T-cell (primary cell): Measurements from ENCODE around the gene NIFK. TPM values are rescaled to one million over a fixed set of nuclear protein-coding genes. Genes with fewer than 3 reads are reported as not detected.
A peak's percentile ranks its signal among the peaks of the same experiment; 100 is the strongest.

Experiments used
- ATAC-seq, 4 experiments: fragments of 200-7000 bp in 3 of 4; fragments of 150-1000 bp in 1 of 4; cut with Tn5 transposase; replicated peaks in 1 of 4; 1 replicate in 3 of 4; 2 replicates in 1 of 4; pipeline ENCODE4 v1.10.0; 2021; ENCODE audit warnings: moderate library complexity in 3 of 4, mild to moderate bottlenecking in 2 of 4, moderate number of reproducible peaks in 1 of 4
- CTCF ChIA-PET, 2 donors: fragments of 300-600 bp; sonication (Branson Sonifier 250); formaldehyde crosslinking; loops; one replicate each; lab custom pipeline; 2022; ENCODE audit warnings: antibody characterized with exemption in 2 of 2; lab: Charles Lee
- POLR2A ChIA-PET, 2 donors: fragments of 300-600 bp; sonication (Branson Sonifier 250); formaldehyde crosslinking; loops; one replicate each; lab custom pipeline; 2022; ENCODE audit warnings: antibody characterized with exemption in 2 of 2; lab: Charles Lee
- DNase-seq, 35 experiments: peaks; one replicate each; pipeline versions ENCODE4 v3.0.0 to v3.0.0-alpha.2; 2013 to 2023
- H3K27ac ChIP-seq: one replicate; pipeline ENCODE4 v1.5.1; 2013; ENCODE audit warnings: low read length
- H3K27me3 ChIP-seq, 2 experiments: replicated peaks in 1 of 2; 1 replicate in 1 of 2; 2 replicates in 1 of 2; pipeline versions ENCODE4 v1.6.1 to v1.7.0; 2013; ENCODE audit warnings: low read length in 1 of 2, mixed read lengths in 1 of 2; ENCODE audit not compliant: control insufficient read depth in 2 of 2, insufficient read depth in 2 of 2; ENCODE audit errors: extremely low read depth in 1 of 2
- H3K36me3 ChIP-seq, 2 donors: 1 replicate in 1 of 2; 2 replicates in 1 of 2; pipeline versions ENCODE4 v1.6.1 to v1.7.0; 2013; ENCODE audit warnings: low read length in 1 of 2; ENCODE audit not compliant: control insufficient read depth in 2 of 2, insufficient read depth in 1 of 2; ENCODE audit errors: extremely low read depth in 1 of 2
- H3K4me1 ChIP-seq, 2 experiments: 1 replicate in 1 of 2; 2 replicates in 1 of 2; pipeline versions ENCODE4 v1.6.1 to v1.7.0; 2013; ENCODE audit warnings: low read length in 2 of 2, mixed read lengths in 1 of 2; ENCODE audit not compliant: insufficient read depth in 2 of 2, control insufficient read depth in 1 of 2; ENCODE audit errors: extremely low read depth in 1 of 2
- H3K4me3 ChIP-seq, 2 donors: 1 replicate in 1 of 2; 2 replicates in 1 of 2; pipeline versions ENCODE4 v1.5.1 to v1.7.0; 2013; ENCODE audit warnings: mild to moderate bottlenecking in 2 of 2, low read length in 1 of 2, moderate library complexity in 1 of 2; ENCODE audit not compliant: control insufficient read depth in 1 of 2; ENCODE audit errors: extremely low read depth in 1 of 2
- H3K9me3 ChIP-seq: 2 replicates; pipeline ENCODE4 v1.7.0; 2013
- H3K27ac Mint-ChIP-seq, 2 donors: one replicate each; pipeline ENCODE4 v1.8.0; 2020 to 2021; ENCODE audit warnings: mild to moderate bottlenecking in 2 of 2, mixed read lengths in 2 of 2
- H3K27me3 Mint-ChIP-seq, 2 donors: one replicate each; pipeline ENCODE4 v1.8.0; 2021 to 2022; ENCODE audit warnings: mixed read lengths in 2 of 2
- H3K36me3 Mint-ChIP-seq: one replicate; pipeline ENCODE4 v1.8.0; 2021; ENCODE audit warnings: mixed read lengths
- H3K4me1 Mint-ChIP-seq, 3 donors: one replicate each; pipeline ENCODE4 v1.8.0; 2020 to 2022; ENCODE audit warnings: mixed read lengths in 3 of 3, mild to moderate bottlenecking in 1 of 3
- H3K4me3 Mint-ChIP-seq, 3 donors: one replicate each; pipeline ENCODE4 v1.8.0; 2020 to 2022; ENCODE audit warnings: mild to moderate bottlenecking in 3 of 3, mixed read lengths in 3 of 3, moderate library complexity in 3 of 3
- H3K9me3 Mint-ChIP-seq, 3 donors: one replicate each; pipeline ENCODE4 v1.8.0; 2020 to 2022; ENCODE audit warnings: mixed read lengths in 3 of 3
- WGBS: methylation state at CpG from one replicate; pipeline ENCODE4 v1.1.5; 2013; ENCODE audit warnings: missing lambda C conversion rate; ENCODE audit not compliant: insufficient coverage; 5-methylcytosine and 5-hydroxymethylcytosine counted together
- total RNA-seq, 35 experiments: library from RNA in 6 of 35; stranded (reverse) in 6 of 35; fragments of 120-200 nt in 1 of 35; gene quantifications; one replicate each; pipeline versions ENCODE4 v1.2.1 to v1.2.4 and lab custom pipeline; 2013 to 2026

Gene NIFK
- total RNA-seq, 5 donors from 2014 or later (not counting 1 experiment from before 2014, with no cell fraction given), result 29.0 to 60.0 (median 53.9) TPM

DNA sequence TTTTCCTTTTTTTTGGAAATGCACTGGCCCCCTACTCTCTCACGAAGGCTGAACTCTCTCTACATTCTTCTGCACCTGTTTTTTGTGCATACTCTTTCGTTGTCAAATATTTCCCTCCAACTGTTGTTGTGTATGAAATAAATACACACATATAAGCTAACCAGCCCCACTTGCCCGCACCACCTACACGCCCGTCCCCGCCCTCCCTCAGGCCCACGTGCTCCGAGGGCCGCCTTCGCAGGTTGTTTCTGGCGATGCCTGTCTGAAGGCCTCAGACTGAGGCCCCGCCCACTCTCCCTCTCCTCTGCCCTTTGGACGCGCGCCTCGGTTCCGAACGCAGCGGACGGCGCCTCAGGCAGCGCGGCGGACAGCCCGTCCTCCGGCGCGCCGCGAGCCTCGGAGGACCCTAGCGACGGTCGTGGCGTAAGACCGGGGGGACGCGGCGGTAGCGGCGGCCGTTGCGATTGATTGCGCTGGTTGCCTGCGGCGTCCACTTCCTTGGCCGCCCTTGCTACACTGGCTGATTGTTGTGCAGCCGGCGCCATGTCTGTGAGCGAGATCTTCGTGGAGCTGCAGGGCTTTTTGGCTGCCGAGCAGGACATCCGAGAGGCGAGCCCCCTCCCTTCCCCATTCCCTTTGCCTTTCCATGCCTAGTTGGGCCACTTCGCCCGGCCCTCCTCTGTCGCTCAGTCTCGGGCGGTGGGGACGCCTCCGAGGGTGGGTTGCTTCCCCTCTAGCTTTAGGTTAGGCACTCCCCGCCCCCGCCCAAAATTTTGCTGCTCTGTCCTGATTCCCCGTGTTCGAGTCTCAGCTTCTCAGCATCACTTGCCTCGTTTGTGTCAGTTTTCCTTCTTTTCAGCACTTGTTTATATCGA lies 18.8 kb upstream of the NIFK start, which contains the start of gene TSN:
Gene TSN (plus strand): TSS at position 415 of the 875 bp plus-strand sequence. CDS start 129 bp downstream, at position 544.
- H3K27ac ChIP-seq, result peak within 1 kb of the TSS; percentile 72
- Mint-ChIP-seq H3K27me3 (no peaks in the 10 kb centered on the region), H3K36me3 (peaks cover 13% of the 10 kb centered on the region), H3K27ac (peak within 1 kb of the TSS; percentile 93 to 94), H3K9me3 (no peaks in the 10 kb centered on the region), H3K4me1 (peaks cover 32 to 35% (median 33%) of the 10 kb centered on the region in 3 donors), H3K4me3 (peak within 1 kb of the TSS; percentile 96 to 98 (median 98))
- DNase-seq, result peak; percentile 93 to 99 (median 97)
- peaks cover 0 to 22% of the 10 kb centered on the region in 2 donors for H3K36me3 ChIP-seq
- POLR2A ChIA-PET, result interaction anchor here in 1 of 2 donors (1.6 kb wide), 1 partner anchor 225 kb away, joined by 6 read pairs; the partner anchor contains the start of gene RNU4ATAC
- H3K27me3 ChIP-seq, result no peaks in the 10 kb centered on the region
- H3K4me1 ChIP-seq, result peaks cover 9 to 18% of the 10 kb centered on the region in 2 experiments
- H3K4me3 ChIP-seq, result peak within 1 kb of the TSS; percentile 96 to 97
- CTCF ChIA-PET, result interaction anchor here (0.6 to 1.2 kb wide), 5 partner anchors 13 to 353 kb away, joined by 3 to 8 read pairs (median 4); partner anchors contain the start of gene RNU4ATAC (in 1 of the 2)
- H3K9me3 ChIP-seq, result no peaks in the 10 kb centered on the region
- peak; percentile 99 to 100 (median 100) for ATAC-seq
- under 1% methylated on average over 62 of the region's 67 CpGs for WGBS

DNA sequence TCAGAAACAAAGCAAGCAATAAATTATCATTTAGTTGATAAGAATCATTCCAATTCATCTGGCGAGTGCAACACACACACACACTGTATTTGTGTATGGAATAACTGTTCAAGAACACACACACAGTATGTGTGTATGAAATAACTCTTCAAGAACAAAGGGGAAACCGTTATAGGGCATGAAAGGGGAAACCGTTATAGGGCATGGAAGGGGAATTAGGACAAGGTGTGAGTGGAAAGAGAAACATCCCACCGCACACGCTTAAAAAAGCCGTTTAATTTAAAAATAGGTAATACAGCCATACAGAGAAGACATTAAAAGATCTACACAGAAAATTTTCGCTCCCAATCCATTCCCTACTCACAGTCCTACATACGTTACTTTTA lies 18.2 kb upstream of the NIFK start:
- peak in 1 of 4 experiments; percentile 5 for ATAC-seq
- Mint-ChIP-seq H3K4me3 (peak overlapping the region; percentile 96 to 98 (median 98)), H3K36me3 (peaks cover 9% of the 10 kb centered on the region), H3K4me1 (peaks cover 32 to 33% (median 33%) of the 10 kb centered on the region in 3 donors), H3K27me3 (no peaks in the 10 kb centered on the region), H3K9me3 (no peaks in the 10 kb centered on the region), H3K27ac (peak overlapping the region; percentile 91 to 92)
- Histone ChIP-seq H3K9me3 (no peaks in the 10 kb centered on the region), H3K27ac (no peak overlapping the region), H3K36me3 (peaks cover 0 to 15% of the 10 kb centered on the region in 2 donors), H3K4me1 (peaks cover 9 to 18% of the 10 kb centered on the region in 2 experiments), H3K4me3 (peak overlapping the region; percentile 59 to 97), H3K27me3 (no peaks in the 10 kb centered on the region)
- 0% methylated on average over 2 of the region's 8 CpGs for WGBS
- no peak for DNase-seq
- POLR2A ChIA-PET, result interaction anchor here in 1 of 2 donors (1.6 kb wide), 1 partner anchor 225 kb away, joined by 6 read pairs; the partner anchor contains the start of gene RNU4ATAC
- CTCF ChIA-PET, result interaction anchor here (0.6 to 1.2 kb wide), 3 partner anchors 36 to 353 kb away, joined by 3 to 8 read pairs (median 4); partner anchors contain the start of gene RNU4ATAC (in 1 of the 2)

GRCh38 chr2:121748202-121748601 lies 11.5 kb upstream of the NIFK start:
- Histone ChIP-seq H3K4me3 (no peak overlapping the region), H3K27me3 (peaks cover 0 to 5% of the 10 kb centered on the region in 2 experiments), H3K4me1 (peaks cover 0 to 2% of the 10 kb centered on the region in 2 experiments), H3K9me3 (no peaks in the 10 kb centered on the region), H3K36me3 (no peaks in the 10 kb centered on the region), H3K27ac (no peak overlapping the region)
- peaks cover 0 to 3% of the 10 kb centered on the region in 2 donors for H3K27me3 Mint-ChIP-seq
- no peak for DNase-seq
- no peaks in the 10 kb centered on the region for H3K4me1 Mint-ChIP-seq
- no peaks in the 10 kb centered on the region for H3K9me3 Mint-ChIP-seq
- ChIA-PET CTCF (no interaction called here), POLR2A (interaction anchor here in 1 of 2 donors (0.5 kb wide), 1 partner anchor 41 kb away, joined by 3 read pairs; no protein-coding TSS in a partner anchor)
- no peak overlapping the region for H3K27ac Mint-ChIP-seq
- WGBS, result 80% methylated on average over 1 of the region's 4 CpGs
- H3K36me3 Mint-ChIP-seq, result no peaks in the 10 kb centered on the region
- H3K4me3 Mint-ChIP-seq, result no peak overlapping the region
- no peak for ATAC-seq

GRCh38 chr2:121746071-121746578 lies 9.4 kb upstream of the NIFK start:
- Histone ChIP-seq H3K36me3 (no peaks in the 10 kb centered on the region), H3K27me3 (peaks cover 0 to 5% of the 10 kb centered on the region in 2 experiments), H3K9me3 (no peaks in the 10 kb centered on the region), H3K4me3 (no peak overlapping the region), H3K27ac (no peak overlapping the region), H3K4me1 (peaks cover 0 to 2% of the 10 kb centered on the region in 2 experiments)
- no peaks in the 10 kb centered on the region for H3K4me1 Mint-ChIP-seq
- DNase-seq (peak in 1 of 35 experiments; percentile 17), ATAC-seq (peak in 2 of 4 experiments; percentile 16 to 19)
- H3K4me3 Mint-ChIP-seq, result no peak overlapping the region
- H3K27me3 Mint-ChIP-seq, result peaks cover 0 to 3% of the 10 kb centered on the region in 2 donors
- 75% methylated on average over 2 of the region's 6 CpGs for WGBS
- H3K27ac Mint-ChIP-seq, result peak overlapping the region in 1 of 2 donors; percentile 25
- POLR2A ChIA-PET, result no interaction called here
- H3K9me3 Mint-ChIP-seq, result no peaks in the 10 kb centered on the region
- CTCF ChIA-PET, result no interaction called here
- no peaks in the 10 kb centered on the region for H3K36me3 Mint-ChIP-seq

- H3K4me3 Mint-ChIP-seq, result no peak overlapping the region
- Histone ChIP-seq H3K4me1 (peaks cover 9 to 20% of the 10 kb centered on the region in 2 experiments), H3K27me3 (peaks cover 0 to 5% of the 10 kb centered on the region in 2 experiments), H3K9me3 (no peaks in the 10 kb centered on the region), H3K4me3 (no peak overlapping the region), H3K36me3 (no peaks in the 10 kb centered on the region), H3K27ac (no peak overlapping the region)
- peaks cover 17 to 23% (median 19%) of the 10 kb centered on the region in 3 donors for H3K4me1 Mint-ChIP-seq
- no peaks in the 10 kb centered on the region for H3K36me3 Mint-ChIP-seq
- no CpG with 5 or more reads among the region's 3 CpGs for WGBS
- ChIA-PET POLR2A (no interaction called here), CTCF (no interaction called here)
- peaks cover 0 to 3% of the 10 kb centered on the region in 2 donors for H3K27me3 Mint-ChIP-seq
- DNase-seq (no peak), ATAC-seq (no peak)
- H3K27ac Mint-ChIP-seq, result no peak overlapping the region
- no peaks in the 10 kb centered on the region for H3K9me3 Mint-ChIP-seq
These were observed 4.8 kb upstream of the NIFK start for GRCh38 chr2:121741450-121741849.

DNA sequence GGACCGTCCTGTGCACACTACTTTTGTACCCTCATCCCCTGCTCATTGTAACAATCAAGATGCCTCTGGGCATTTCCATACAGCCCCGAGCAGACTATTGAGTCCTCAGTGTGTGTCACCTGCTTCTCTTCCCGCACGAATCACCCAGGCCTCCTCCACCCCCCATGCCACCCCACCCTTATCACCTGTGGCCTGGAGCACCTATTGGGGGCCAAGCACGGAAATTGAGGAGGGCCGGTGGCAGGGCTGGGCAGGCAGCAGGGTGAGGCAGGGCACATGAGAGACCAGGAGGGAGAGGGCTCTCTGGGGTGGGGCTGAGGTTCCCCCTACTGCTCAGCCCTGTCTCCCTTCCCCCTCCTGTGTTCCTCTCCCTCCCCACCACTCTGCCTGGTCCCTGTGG lies 4.3 kb upstream of the NIFK start:
- Histone ChIP-seq H3K27me3 (no peaks in the 10 kb centered on the region), H3K36me3 (no peaks in the 10 kb centered on the region), H3K9me3 (no peaks in the 10 kb centered on the region), H3K4me3 (no peak overlapping the region), H3K27ac (no peak overlapping the region), H3K4me1 (peaks cover 9 to 23% of the 10 kb centered on the region in 2 experiments)
- Mint-ChIP-seq H3K4me1 (peaks cover 17 to 28% (median 20%) of the 10 kb centered on the region in 3 donors), H3K36me3 (no peaks in the 10 kb centered on the region), H3K4me3 (no peak overlapping the region), H3K27me3 (peaks cover 0 to 3% of the 10 kb centered on the region in 2 donors), H3K27ac (no peak overlapping the region), H3K9me3 (no peaks in the 10 kb centered on the region)
- ATAC-seq (no peak), DNase-seq (no peak)
- ChIA-PET CTCF (no interaction called here), POLR2A (no interaction called here)
- 66% methylated on average over 2 of the region's 6 CpGs for WGBS
